Neuronal stem cell (in vitro differentiated cells): ENCODE data around the gene PLEKHH3. TPM values are rescaled to one million over a fixed set of nuclear protein-coding genes. Genes with fewer than 3 reads are reported as not detected.

Experiments used
- DNase-seq: peaks from one replicate; pipeline ENCODE4 v3.0.0-alpha.2; 2013; ENCODE audit warnings: low spot score
- H2AFZ ChIP-seq: one replicate; pipeline ENCODE4 v1.6.1; 2013; ENCODE audit warnings: mild to moderate bottlenecking, low read length, inconsistent platforms
- H2AK5ac ChIP-seq: 2 replicates; pipeline ENCODE4 v1.6.1; 2013; ENCODE audit warnings: low read depth, mild to moderate bottlenecking, inconsistent platforms, low read length, moderate library complexity, mixed read lengths
- H2BK120ac ChIP-seq: 2 replicates; pipeline ENCODE4 v1.6.1; 2013; ENCODE audit warnings: low read depth, mild to moderate bottlenecking, inconsistent platforms, low read length, moderate library complexity, mixed read lengths
- H2BK12ac ChIP-seq: one replicate; pipeline ENCODE4 v1.6.1; 2013; ENCODE audit warnings: low read length, inconsistent platforms
- H2BK15ac ChIP-seq: 2 replicates; pipeline ENCODE4 v1.6.1; 2013; ENCODE audit warnings: mild to moderate bottlenecking, low read length, inconsistent platforms, mixed read lengths
- H2BK5ac ChIP-seq: one replicate; pipeline ENCODE4 v1.6.1; 2013; ENCODE audit warnings: inconsistent platforms, mild to moderate bottlenecking, low read length, moderate library complexity
- H3K14ac ChIP-seq: one replicate; pipeline ENCODE4 v1.6.1; 2013; ENCODE audit warnings: low read length, inconsistent platforms
- H3K18ac ChIP-seq: 2 replicates; pipeline ENCODE4 v1.6.1; 2013; ENCODE audit warnings: low read length, inconsistent platforms
- H3K23ac ChIP-seq: 2 replicates; pipeline ENCODE4 v1.6.1; 2013; ENCODE audit warnings: low read depth, mild to moderate bottlenecking, mixed read lengths, low read length, inconsistent platforms; ENCODE audit not compliant: poor library complexity
- H3K27ac ChIP-seq: replicated peaks from 3 replicates; pipeline ENCODE4 v1.5.1; 2013; ENCODE audit warnings: low read length, inconsistent platforms
- H3K27me3 ChIP-seq, 3 experiments: 2 replicates each; pipeline ENCODE4 v1.6.1; 2013; ENCODE audit warnings: low read length in 3 of 3, mild to moderate bottlenecking in 2 of 3, inconsistent platforms in 1 of 3, low read depth in 1 of 3, mixed read lengths in 1 of 3, moderate library complexity in 1 of 3; ENCODE audit not compliant: control insufficient read depth in 3 of 3, insufficient read depth in 3 of 3
- H3K36me3 ChIP-seq, 2 donors: replicated peaks in 1 of 2; 2 replicates each; pipeline ENCODE4 v1.6.1; 2013; ENCODE audit warnings: low read length in 2 of 2; ENCODE audit not compliant: control insufficient read depth in 2 of 2, insufficient read depth in 2 of 2
- H3K4ac ChIP-seq: 2 replicates; pipeline ENCODE4 v1.6.1; 2013; ENCODE audit warnings: inconsistent platforms, mild to moderate bottlenecking, low read length, moderate library complexity
- H3K4me1 ChIP-seq, 2 donors: 1 replicate in 1 of 2; 2 replicates in 1 of 2; pipeline ENCODE4 v1.6.1; 2013; ENCODE audit warnings: low read length in 2 of 2, low read depth in 1 of 2; ENCODE audit not compliant: control insufficient read depth in 2 of 2, insufficient read depth in 1 of 2
- H3K4me2 ChIP-seq: one replicate; pipeline ENCODE4 v1.6.1; 2013; ENCODE audit warnings: mild to moderate bottlenecking, low read length, inconsistent platforms; ENCODE audit not compliant: insufficient read depth, poor library complexity, severe bottlenecking
- H3K4me3 ChIP-seq, 2 donors: 2 replicates each; pipeline ENCODE4 v1.5.1; 2013; ENCODE audit warnings: low read length in 2 of 2, mild to moderate bottlenecking in 2 of 2, inconsistent platforms in 1 of 2, moderate library complexity in 1 of 2
- H3K79me1 ChIP-seq: one replicate; pipeline ENCODE4 v1.6.1; 2013; ENCODE audit warnings: low read depth, mild to moderate bottlenecking, inconsistent platforms, low read length, moderate library complexity
- H3K9ac ChIP-seq: one replicate; pipeline ENCODE4 v1.6.1; 2013; ENCODE audit warnings: mild to moderate bottlenecking, low read depth, low read length, inconsistent platforms; ENCODE audit not compliant: poor library complexity
- H3K9me3 ChIP-seq, 2 donors: replicated peaks in 1 of 2; 2 replicates each; pipeline versions ENCODE3 to v1.6.1; 2013; ENCODE audit warnings: low read length in 2 of 2, mild to moderate bottlenecking in 2 of 2, inconsistent platforms in 1 of 2, low read depth in 1 of 2, mixed read lengths in 1 of 2, moderate library complexity in 1 of 2; ENCODE audit not compliant: control insufficient read depth in 2 of 2, insufficient read depth in 1 of 2
- H4K8ac ChIP-seq: one replicate; pipeline ENCODE4 v1.6.1; 2013; ENCODE audit warnings: low read depth, mild to moderate bottlenecking, inconsistent platforms, low read length, moderate library complexity
- H4K91ac ChIP-seq: one replicate; pipeline ENCODE4 v1.6.1; 2013; ENCODE audit warnings: low read length, low read depth, mild to moderate bottlenecking, inconsistent platforms; ENCODE audit not compliant: poor library complexity
- WGBS, 2 donors: extraction: QIAGEN DNeasy Blood & Tissue Kit; methylation state at CpG; one replicate each; pipeline ENCODE4 v1.1.7; 2013; ENCODE audit warnings: missing lambda C conversion rate in 2 of 2, mixed read lengths in 1 of 2; ENCODE audit not compliant: insufficient read length in 2 of 2, insufficient replicate concordance in 1 of 2; ENCODE audit errors: extremely low coverage in 2 of 2; 5-methylcytosine and 5-hydroxymethylcytosine counted together
- polyA plus RNA-seq, 2 experiments: library from polyadenylated mRNA; stranded (reverse); fragments of 200-250 nt; gene quantifications; one replicate each; pipeline ENCODE4 v1.2.3, GENCODE V29; 2013

The PLEKHH3 gene, protein sequence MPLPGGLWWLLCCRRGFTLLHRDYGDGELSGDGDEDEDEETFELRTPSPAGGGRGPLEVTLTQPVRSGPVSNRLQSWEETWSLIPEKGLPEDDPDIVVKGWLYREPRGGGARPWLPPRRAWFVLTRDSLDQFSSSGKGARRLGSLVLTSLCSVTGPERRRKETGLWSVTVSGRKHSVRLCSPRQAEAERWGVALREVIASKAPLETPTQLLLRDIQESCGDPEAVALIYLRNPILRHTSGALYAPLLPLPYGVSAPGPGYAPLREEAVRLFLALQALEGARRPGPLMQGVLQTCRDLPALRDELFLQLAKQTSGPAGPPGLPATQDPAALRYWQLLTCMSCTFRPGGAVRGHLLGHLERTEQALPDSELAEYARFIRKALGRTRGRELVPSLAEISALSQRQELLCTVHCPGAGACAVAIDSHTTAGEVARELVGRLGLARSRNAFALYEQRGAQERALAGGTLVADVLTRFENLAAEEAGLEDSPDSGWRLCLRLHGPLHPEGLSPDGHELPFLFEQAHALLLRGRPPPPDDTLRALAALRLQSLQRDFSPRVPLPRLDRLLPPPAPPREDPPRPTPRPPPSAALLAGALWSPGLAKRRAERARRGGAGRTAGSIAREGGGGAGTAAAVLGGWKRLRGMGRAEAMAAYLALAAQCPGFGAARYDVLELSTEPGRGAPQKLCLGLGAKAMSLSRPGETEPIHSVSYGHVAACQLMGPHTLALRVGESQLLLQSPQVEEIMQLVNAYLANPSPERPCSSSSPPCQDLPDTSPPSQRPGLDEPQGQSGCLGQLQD
- 17.1 TPM for polyA plus RNA-seq (2013, experiment 1 of 2)
- polyA plus RNA-seq (2013, experiment 2 of 2), result 17.9 TPM

GRCh38 chr17:42676424-42677011, at the start of gene PLEKHH3:
Gene PLEKHH3 (minus strand): TSS chr17:42676994. CDS start chr17:42676563, 431 bp downstream.
- Histone ChIP-seq H2BK5ac (peak within 1 kb of the TSS; percentile 96), H3K4me1 (peaks cover 29 to 46% of the 10 kb centered on the region in 2 donors), H2BK15ac (peak within 1 kb of the TSS; percentile 97), H4K8ac (no peak within 1 kb of the TSS), H3K27ac (peak within 1 kb of the TSS; percentile 99), H3K23ac (peak within 1 kb of the TSS; percentile 97), H2BK120ac (no peak within 1 kb of the TSS), H3K4me3 (peak within 1 kb of the TSS; percentile 93 to 94), H3K9ac (peak within 1 kb of the TSS; percentile 98), H3K36me3 (peaks cover 4 to 26% of the 10 kb centered on the region in 2 donors), H2AFZ (peak within 1 kb of the TSS; percentile 93), H3K4me2 (peak within 1 kb of the TSS; percentile 99), H3K14ac (peak within 1 kb of the TSS; percentile 94), H3K27me3 (peaks cover 0 to 48% (median 7%) of the 10 kb centered on the region in 3 experiments), H2AK5ac (peak within 1 kb of the TSS; percentile 94), H3K18ac (peak within 1 kb of the TSS; percentile 98), H2BK12ac (peak within 1 kb of the TSS; percentile 58), H4K91ac (no peak within 1 kb of the TSS), H3K79me1 (peaks cover 17% of the 10 kb centered on the region), H3K9me3 (peaks cover 0 to under 1% of the 10 kb centered on the region in 2 donors), H3K4ac (peak within 1 kb of the TSS; percentile 76)
- WGBS, 2 donors, result no CpG with 5 or more reads among the region's 51 CpGs
- no peak for DNase-seq

- Histone ChIP-seq H3K27ac (no peak overlapping the region), H3K14ac (no peak overlapping the region), H3K18ac (no peak overlapping the region), H3K4me3 (no peak overlapping the region), H2BK12ac (no peak overlapping the region), H4K91ac (no peak overlapping the region), H2BK120ac (no peak overlapping the region), H3K4ac (no peak overlapping the region), H2BK5ac (no peak overlapping the region), H3K27me3 (no peaks in the 10 kb centered on the region), H3K9ac (no peak overlapping the region), H3K4me1 (no peaks in the 10 kb centered on the region), H3K4me2 (no peak overlapping the region), H4K8ac (no peak overlapping the region), H3K79me1 (no peaks in the 10 kb centered on the region), H2BK15ac (no peak overlapping the region), H2AFZ (no peak overlapping the region), H2AK5ac (no peak overlapping the region), H3K36me3 (peaks cover 15 to 72% of the 10 kb centered on the region in 2 donors), H3K23ac (no peak overlapping the region), H3K9me3 (no peaks in the 10 kb centered on the region)
- WGBS, 2 donors, result no CpG with 5 or more reads among the region's 6 CpGs
- DNase-seq, result no peak
These were observed 48.3 kb upstream of the PLEKHH3 start for GRCh38 chr17:42725143-42725542.

GRCh38 chr17:42723636-42724035, 46.8 kb upstream of the PLEKHH3 start:
- H3K36me3 ChIP-seq, result peaks cover 20 to 77% of the 10 kb centered on the region in 2 donors
- WGBS, 2 donors, result no CpG with 5 or more reads among the region's 3 CpGs

More at GRCh38 chr17:42723636-42724035, 46.8 kb upstream of the PLEKHH3 start:
- Histone ChIP-seq H2AFZ (no peak overlapping the region), H3K4me2 (no peak overlapping the region), H4K8ac (no peak overlapping the region), H3K79me1 (no peaks in the 10 kb centered on the region), H3K14ac (no peak overlapping the region), H3K18ac (no peak overlapping the region), H3K4ac (no peak overlapping the region), H3K9me3 (no peaks in the 10 kb centered on the region), H2BK120ac (no peak overlapping the region), H2BK5ac (no peak overlapping the region), H2BK15ac (no peak overlapping the region), H2AK5ac (no peak overlapping the region), H3K4me3 (no peak overlapping the region), H3K27ac (no peak overlapping the region), H3K27me3 (no peaks in the 10 kb centered on the region), H3K23ac (no peak overlapping the region), H2BK12ac (no peak overlapping the region), H3K9ac (no peak overlapping the region), H4K91ac (no peak overlapping the region), H3K4me1 (no peaks in the 10 kb centered on the region)
- no peak for DNase-seq
